GM18526 (cell line): Measurements from ENCODE around the gene DPPA2.

Experiments
- POLR2A ChIP-seq: IDR thresholded peaks from 3 replicates; pipeline ENCODE4 v1.6.1; 2011; ENCODE audit not compliant: insufficient read length; ENCODE audit errors: extremely low read depth

The DPPA2 gene, protein sequence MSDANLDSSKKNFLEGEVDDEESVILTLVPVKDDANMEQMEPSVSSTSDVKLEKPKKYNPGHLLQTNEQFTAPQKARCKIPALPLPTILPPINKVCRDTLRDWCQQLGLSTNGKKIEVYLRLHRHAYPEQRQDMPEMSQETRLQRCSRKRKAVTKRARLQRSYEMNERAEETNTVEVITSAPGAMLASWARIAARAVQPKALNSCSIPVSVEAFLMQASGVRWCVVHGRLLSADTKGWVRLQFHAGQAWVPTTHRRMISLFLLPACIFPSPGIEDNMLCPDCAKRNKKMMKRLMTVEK

DNA sequence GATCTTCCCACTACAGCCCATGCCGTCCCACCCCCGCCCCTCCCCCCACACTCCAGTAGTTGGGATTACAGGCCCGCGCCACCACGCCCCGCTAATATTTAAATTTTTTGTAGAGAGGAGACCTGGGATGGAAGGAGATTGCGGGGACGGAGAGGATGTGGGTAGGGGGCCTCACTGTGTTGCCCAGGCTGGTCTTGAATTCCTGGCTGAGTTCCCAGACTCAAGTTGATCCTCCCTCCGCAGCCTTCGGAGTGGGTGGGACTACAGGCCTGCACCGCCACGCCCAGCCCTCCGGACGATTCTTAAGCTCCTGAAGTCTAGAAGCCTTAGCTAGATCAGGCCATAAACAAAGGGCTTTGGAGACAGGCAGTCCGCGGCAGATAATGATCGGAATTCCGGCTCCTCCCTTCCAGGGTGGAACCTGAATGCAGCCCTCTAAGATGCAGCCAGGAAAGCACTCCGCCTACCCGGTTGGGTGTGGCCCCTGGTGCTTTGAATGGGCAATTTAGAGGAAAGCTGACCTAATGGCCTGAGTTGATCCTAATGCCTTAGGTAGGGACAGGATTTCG is at the start of gene DPPA2:
TSS of gene DPPA2 (minus strand) at position 356 of the 569 bp plus-strand sequence. CDS start 1,975 bp downstream, outside the sequence.
- no peak for TF ChIP-seq POLR2A

GRCh38 chr3:109364088-109364487 is 47.8 kb upstream of the DPPA2 start:
- no peak for TF ChIP-seq POLR2A

GRCh38 chr3:109363634-109364033 is 47.3 kb upstream of the DPPA2 start:
- no peak for TF ChIP-seq POLR2A

DNA sequence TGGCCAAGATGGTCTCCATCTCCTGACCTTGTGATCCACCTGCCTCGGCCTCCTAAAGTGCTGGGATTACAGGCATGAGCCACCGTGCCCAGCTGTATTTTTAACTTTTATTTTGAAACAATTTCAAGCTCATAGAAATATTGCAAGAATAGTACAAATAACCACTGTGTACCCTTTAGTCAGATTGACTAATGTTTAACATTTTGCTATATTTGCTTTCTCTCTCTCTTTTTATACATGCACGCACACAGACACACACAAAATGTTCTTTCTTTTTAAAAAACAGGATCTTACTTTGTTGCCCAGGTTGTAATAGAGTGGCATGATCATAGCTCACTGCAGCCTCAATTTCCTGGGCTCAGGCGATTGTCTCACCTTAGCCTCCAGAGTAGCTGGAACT is 46.5 kb upstream of the DPPA2 start:
- TF ChIP-seq POLR2A, result no peak

DNA sequence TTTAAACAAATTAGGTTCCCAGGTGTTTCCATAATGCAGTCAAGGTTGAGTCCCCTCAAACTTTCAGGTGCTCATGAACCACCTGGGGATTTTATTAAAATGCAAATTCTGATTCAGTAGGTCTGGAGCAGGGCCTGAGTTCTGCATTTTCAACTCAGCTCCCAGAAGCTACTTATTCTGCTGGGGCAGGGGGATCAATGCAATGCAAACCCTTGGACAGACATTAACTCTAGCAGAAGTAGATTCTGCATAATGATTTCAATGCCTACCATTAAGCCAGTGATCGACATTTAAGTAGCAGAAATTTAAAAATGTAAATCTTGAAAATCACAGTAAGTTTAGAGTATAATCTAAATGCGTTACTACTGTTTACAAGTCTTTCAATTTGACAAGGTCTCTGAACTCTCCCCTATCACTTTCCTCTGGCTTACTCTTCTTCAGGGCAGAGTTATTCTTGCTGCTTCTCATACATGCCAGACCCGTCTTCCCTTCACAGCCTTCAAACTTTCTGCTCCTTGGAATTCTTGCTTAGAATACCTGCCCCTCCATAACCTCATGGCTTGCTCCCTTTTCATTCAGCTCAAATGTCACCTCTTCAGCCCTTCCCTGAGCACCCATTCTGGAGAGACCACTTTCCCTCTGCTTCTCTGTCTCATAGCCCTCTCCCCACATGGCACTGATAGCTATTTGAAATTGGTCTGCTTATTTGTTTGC is 40.3 kb upstream of the DPPA2 start:
- TF ChIP-seq POLR2A, result no peak

DNA sequence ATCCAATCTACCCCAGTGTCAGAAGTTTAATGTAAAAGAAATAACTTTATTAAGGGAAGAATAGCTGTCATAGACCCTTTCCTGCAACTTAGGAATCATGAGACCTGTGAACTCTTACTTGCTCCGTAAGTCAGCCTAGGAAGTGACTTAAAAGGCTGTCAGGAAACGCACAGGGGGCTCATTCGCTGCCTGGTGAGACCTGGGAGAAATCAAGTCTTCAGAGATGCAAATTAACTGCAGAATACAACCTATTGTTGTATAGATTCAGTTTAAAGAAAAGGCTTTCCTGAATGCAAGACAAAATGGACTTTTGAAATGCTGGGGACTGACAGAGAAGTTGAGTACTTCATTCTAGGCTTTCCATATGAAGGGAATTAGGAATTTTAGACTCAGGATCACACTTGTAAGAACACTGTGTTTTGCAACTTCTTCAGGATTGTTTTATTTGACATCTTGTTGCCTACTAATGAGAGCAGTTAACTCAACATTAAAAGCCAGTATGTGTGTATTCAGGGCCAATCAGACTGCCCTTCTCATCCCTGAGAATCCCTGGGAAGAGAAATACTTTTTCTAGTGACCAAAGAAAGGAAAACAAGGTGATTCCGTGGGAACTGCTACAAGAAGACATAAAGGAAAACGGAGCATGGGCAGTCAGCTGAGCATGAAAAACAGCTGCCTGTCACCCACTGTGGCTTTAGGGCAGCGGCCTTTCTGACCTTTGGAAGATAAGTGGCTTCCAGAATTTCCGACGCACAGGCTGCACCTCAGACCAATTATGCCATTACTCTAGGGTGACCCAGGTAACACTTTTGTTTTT is 39.5 kb upstream of the DPPA2 start:
- TF ChIP-seq POLR2A, result no peak

DNA sequence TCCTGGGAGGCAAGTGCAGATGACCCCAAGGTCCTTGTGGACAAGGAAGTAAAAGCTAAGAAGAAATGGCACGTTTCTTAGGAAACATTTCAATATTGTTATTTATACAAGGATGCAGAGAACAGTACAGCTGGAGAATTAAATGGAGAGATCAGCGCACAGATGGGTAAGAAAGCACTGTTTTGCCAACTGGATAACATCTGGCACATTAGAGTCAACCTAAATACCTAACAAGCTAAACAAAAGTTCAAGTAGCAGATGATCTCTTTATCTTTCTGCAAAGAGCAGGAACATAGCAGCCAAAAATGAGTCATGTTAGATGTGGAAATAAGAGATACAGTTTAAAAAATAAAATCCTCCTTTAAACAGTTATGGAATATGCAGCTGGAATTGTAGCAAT is 36.7 kb upstream of the DPPA2 start:
- no peak for TF ChIP-seq POLR2A

- TF ChIP-seq POLR2A, result no peak
Observed at GRCh38 chr3:109351231-109351630, 34.9 kb upstream of the DPPA2 start.

GRCh38 chr3:109346770-109347295 is 30.5 kb upstream of the DPPA2 start:
- TF ChIP-seq POLR2A, result no peak

GRCh38 chr3:109346099-109346498 is 29.8 kb upstream of the DPPA2 start:
- no peak for TF ChIP-seq POLR2A

- TF ChIP-seq POLR2A, result no peak
Observed at GRCh38 chr3:109339714-109340648, 23.7 kb upstream of the DPPA2 start.

DNA sequence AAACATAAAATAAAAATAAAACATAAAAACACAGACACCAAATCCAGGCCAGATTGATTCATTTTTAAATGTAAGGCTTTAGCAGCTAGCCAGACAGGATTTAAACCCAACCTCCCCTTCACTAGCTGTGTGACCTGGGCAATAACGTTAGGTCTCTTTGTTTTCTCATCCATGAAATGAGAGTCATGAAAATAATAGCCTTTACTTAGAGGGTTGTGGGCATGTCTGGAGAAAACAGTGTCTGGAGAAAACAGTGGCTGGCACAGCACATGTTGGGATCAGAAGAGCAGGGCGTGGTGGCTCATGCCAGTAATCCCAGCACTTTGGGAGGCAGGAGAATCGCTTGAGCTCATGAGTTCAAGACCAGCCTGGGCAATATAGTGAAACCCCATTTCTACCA is 22.9 kb upstream of the DPPA2 start:
- TF ChIP-seq POLR2A, result no peak

DNA sequence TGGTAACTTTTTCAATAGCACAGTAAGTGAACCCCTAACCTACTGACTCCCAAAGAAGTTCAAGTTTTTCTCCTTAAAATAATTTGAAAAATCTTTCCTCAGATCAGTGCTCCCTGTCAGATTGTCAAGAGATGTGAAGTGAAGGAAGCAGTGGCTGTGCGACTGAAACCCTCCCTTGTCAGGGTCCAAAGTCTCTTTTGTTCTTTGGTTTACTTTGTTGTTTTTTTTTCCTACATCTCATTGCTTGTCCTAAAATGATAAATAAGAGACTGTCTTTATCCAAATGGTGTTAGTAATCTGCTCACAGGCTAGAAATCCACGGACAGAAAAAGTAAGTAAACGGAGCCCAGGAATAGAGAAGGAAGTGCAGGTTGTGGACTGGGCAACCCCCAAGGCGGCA is 22.0 kb upstream of the DPPA2 start:
- no peak for TF ChIP-seq POLR2A

- no peak for TF ChIP-seq POLR2A
Observed at GRCh38 chr3:109337393-109337792, 21.1 kb upstream of the DPPA2 start, which contains the start of gene DPPA4. TSS of gene DPPA4 (minus strand) at chr3:109337546. CDS start at chr3:109337517, 29 bp downstream.

GRCh38 chr3:109336291-109336861 is 20.1 kb upstream of the DPPA2 start:
- no peak for TF ChIP-seq POLR2A
